WTC11 (cell line): ENCODE measurements around the gene MED9.

Experiments used
- ATF1 ChIP-seq: sonication (generic); formaldehyde crosslinking; IDR thresholded peaks from 2 replicates; pipeline ENCODE4 v1.8.1; 2023; ENCODE audit warnings: mild to moderate bottlenecking, moderate library complexity, missing genetic modification reagents
- ZNF121 ChIP-seq: sonication (generic); formaldehyde crosslinking; IDR thresholded peaks from 2 replicates; pipeline ENCODE4 v1.8.0; 2023; ENCODE audit warnings: missing genetic modification reagents
- TF ChIP-seq, protein P1 (sequence below): fragments of 200-600 bp; IDR thresholded peaks from 2 replicates; pipeline ENCODE4 v1.8.0; 2022; ENCODE audit warnings: antibody characterized with exemption
- TF ChIP-seq, protein P2 (sequence below): sonication (generic); formaldehyde crosslinking; IDR thresholded peaks from 2 replicates; pipeline ENCODE4 v1.8.0; 2022; ENCODE audit warnings: mild to moderate bottlenecking, missing genetic modification reagents
- TF ChIP-seq, protein P3 (sequence below): sonication (generic); formaldehyde crosslinking; IDR thresholded peaks from 2 replicates; pipeline ENCODE4 v1.8.0; 2023; ENCODE audit warnings: missing genetic modification reagents, mild to moderate bottlenecking, borderline replicate concordance

DNA sequence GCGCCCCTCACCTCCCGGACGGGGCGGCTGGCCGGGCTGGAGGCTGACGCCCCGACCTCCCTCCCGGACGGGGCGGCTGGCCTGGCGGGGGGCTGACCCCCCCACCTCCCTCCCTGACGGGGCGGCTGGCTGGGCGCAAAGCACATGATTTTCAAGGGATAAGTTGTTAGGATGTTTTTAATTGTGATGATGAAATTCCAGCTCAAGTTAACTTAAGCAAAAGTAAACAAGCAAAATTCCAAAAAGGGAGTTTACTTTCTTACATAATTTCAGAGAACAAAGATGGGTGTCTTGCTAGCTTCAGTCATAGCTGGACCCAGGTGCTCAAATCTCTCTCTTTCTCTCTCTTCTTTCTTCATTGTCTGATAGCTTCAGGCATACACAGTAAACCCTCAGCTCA is 33.6 kb upstream of the MED9 start:
- TF ChIP-seq, protein P1, sequence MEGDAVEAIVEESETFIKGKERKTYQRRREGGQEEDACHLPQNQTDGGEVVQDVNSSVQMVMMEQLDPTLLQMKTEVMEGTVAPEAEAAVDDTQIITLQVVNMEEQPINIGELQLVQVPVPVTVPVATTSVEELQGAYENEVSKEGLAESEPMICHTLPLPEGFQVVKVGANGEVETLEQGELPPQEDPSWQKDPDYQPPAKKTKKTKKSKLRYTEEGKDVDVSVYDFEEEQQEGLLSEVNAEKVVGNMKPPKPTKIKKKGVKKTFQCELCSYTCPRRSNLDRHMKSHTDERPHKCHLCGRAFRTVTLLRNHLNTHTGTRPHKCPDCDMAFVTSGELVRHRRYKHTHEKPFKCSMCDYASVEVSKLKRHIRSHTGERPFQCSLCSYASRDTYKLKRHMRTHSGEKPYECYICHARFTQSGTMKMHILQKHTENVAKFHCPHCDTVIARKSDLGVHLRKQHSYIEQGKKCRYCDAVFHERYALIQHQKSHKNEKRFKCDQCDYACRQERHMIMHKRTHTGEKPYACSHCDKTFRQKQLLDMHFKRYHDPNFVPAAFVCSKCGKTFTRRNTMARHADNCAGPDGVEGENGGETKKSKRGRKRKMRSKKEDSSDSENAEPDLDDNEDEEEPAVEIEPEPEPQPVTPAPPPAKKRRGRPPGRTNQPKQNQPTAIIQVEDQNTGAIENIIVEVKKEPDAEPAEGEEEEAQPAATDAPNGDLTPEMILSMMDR: no peak
- TF ChIP-seq ZNF121 (CRISPR knock-in tag) (no peak), ATF1 (CRISPR knock-in tag) (no peak)
- TF ChIP-seq, protein P2, sequence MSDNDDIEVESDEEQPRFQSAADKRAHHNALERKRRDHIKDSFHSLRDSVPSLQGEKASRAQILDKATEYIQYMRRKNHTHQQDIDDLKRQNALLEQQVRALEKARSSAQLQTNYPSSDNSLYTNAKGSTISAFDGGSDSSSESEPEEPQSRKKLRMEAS (CRISPR knock-in tag): no peak
- TF ChIP-seq, protein P3, sequence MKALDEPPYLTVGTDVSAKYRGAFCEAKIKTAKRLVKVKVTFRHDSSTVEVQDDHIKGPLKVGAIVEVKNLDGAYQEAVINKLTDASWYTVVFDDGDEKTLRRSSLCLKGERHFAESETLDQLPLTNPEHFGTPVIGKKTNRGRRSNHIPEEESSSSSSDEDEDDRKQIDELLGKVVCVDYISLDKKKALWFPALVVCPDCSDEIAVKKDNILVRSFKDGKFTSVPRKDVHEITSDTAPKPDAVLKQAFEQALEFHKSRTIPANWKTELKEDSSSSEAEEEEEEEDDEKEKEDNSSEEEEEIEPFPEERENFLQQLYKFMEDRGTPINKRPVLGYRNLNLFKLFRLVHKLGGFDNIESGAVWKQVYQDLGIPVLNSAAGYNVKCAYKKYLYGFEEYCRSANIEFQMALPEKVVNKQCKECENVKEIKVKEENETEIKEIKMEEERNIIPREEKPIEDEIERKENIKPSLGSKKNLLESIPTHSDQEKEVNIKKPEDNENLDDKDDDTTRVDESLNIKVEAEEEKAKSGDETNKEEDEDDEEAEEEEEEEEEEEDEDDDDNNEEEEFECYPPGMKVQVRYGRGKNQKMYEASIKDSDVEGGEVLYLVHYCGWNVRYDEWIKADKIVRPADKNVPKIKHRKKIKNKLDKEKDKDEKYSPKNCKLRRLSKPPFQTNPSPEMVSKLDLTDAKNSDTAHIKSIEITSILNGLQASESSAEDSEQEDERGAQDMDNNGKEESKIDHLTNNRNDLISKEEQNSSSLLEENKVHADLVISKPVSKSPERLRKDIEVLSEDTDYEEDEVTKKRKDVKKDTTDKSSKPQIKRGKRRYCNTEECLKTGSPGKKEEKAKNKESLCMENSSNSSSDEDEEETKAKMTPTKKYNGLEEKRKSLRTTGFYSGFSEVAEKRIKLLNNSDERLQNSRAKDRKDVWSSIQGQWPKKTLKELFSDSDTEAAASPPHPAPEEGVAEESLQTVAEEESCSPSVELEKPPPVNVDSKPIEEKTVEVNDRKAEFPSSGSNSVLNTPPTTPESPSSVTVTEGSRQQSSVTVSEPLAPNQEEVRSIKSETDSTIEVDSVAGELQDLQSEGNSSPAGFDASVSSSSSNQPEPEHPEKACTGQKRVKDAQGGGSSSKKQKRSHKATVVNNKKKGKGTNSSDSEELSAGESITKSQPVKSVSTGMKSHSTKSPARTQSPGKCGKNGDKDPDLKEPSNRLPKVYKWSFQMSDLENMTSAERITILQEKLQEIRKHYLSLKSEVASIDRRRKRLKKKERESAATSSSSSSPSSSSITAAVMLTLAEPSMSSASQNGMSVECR (CRISPR knock-in tag): no peak
